ENCODE data around the gene FKBP5. TPM values are rescaled to one million over a fixed set of nuclear protein-coding genes. Genes with fewer than 3 reads are reported as not detected.
"Not testable (repeated sequence)": the region's sequence is repeated elsewhere in the genome, so short reads cannot be mapped to it uniquely, and the experiment has no call there.

Gene FKBP5
- total RNA-seq, 3 donors from 2014 or later: 167 to 970 (median 266) TPM

DNA sequence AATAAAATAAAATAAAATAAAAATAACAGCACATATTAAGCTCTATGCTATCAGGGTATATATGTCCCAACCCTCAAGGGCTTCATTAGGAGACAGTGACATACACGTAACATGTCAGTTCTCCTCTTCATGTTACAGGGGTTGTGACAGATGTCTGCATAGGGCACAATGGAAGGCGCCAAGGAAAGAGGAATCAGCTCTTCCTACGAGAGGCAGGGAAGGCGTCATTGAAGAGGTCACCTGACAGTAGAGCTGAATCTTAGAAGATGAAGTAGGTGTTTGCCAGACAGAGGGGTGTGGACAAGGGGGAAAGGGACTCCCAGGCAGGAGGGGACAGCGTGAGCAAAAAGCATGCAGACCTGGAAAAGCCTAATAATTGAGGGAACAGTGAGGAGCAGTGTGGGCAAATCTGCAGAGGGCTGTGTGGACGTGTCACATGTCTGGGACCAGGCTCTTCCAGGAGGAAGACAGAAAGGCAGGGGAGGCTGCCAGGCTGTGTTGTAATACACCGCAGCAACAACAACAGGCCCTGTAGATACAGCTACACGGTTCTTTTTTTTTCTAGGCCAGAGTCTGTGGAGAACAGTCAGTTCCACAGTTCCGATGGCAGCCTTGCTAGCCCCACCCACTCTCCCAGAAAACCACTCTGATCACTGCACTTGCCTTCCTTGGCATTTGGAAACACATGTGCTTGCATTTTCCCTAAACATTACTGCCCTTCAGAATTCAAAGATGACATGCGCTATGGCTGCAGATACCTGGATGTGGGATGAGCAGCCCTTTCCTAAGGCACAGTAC lies 2.5 kb upstream of the FKBP5 start:
- no peak overlapping the region for H3K4me3 ChIP-seq
- peaks cover 5 to 6% of the 10 kb centered on the region in 2 donors for H3K4me1 ChIP-seq
- H3K36me3 ChIP-seq: no peaks in the 10 kb centered on the region
- H3K27ac ChIP-seq: peak overlapping the region; percentile 88 to 94
- TF ChIP-seq POLR2AphosphoS5 (IDR thresholded peaks at IDR 0.05) (peak; percentile 82 to 84 (median 83)), POLR2A (IDR thresholded peaks at IDR 0.05) (no peak)
- H3K9me3 ChIP-seq: no peaks in the 10 kb centered on the region
- intact Hi-C loops (cut with DNase I; ENCODE audit: low total_unique reads): no loop called here
- peak; percentile 78 to 94 for DNase-seq (ENCODE audit: low spot score in 2 of 2)
- H3K27me3 ChIP-seq: no peaks in the 10 kb centered on the region

DNA sequence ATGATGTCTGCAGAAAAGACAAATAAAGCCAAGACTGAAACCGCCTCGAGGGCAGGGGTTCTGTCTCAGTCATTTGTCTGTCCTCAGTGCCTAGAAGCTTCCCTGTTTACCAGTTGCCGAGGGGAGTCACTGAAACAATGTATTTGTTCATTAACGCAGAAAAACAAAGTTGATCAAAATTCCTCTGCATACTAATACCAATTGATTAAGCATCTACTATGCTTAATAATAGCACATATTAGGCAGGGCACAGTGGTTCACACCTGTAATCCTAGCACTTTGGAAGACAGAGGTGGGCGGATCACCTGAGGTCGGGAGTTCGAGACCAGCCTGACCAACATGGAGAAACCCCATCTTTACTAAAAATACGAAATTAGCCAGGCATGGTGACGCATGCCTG lies 1.8 kb upstream of the FKBP5 start:
- no peaks in the 10 kb centered on the region for H3K36me3 ChIP-seq

DNA sequence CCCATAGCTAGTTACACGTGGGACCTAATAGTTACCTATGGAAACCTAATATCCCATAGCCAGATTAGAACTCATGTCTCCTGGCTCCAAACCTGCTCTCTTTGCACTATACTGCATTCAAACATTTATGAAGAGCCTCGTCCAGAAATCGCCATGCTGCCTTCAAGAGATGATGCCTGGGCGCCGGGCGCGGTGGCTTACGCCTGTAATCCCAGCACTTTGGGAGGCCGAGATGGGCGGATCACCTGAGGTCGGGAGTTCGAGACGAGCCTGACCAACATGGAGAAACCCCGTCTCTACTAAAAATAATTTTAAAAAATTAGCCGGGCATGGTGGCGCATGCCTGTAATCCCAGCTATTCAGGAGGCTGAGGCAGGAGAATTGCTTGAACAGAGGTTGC lies 1.3 kb upstream of the FKBP5 start:
- H3K36me3 ChIP-seq; intact Hi-C loops (cut with DNase I; ENCODE audit: low total_unique reads); H3K4me3 ChIP-seq; DNase-seq (ENCODE audit: low spot score in 2 of 2); H3K9me3 ChIP-seq; H3K4me1 ChIP-seq; H3K27me3 ChIP-seq: not testable (repeated sequence)
- H3K27ac ChIP-seq: peak overlapping the region; percentile 39 to 94

More for the DNA sequence above, 1.8 kb upstream of the FKBP5 start:
- DNase-seq (ENCODE audit: low spot score in 2 of 2): no peak
- TF ChIP-seq POLR2AphosphoS5 (IDR thresholded peaks at IDR 0.05) (no peak), POLR2A (IDR thresholded peaks at IDR 0.05) (no peak)
- TF ChIP-seq, protein P1, sequence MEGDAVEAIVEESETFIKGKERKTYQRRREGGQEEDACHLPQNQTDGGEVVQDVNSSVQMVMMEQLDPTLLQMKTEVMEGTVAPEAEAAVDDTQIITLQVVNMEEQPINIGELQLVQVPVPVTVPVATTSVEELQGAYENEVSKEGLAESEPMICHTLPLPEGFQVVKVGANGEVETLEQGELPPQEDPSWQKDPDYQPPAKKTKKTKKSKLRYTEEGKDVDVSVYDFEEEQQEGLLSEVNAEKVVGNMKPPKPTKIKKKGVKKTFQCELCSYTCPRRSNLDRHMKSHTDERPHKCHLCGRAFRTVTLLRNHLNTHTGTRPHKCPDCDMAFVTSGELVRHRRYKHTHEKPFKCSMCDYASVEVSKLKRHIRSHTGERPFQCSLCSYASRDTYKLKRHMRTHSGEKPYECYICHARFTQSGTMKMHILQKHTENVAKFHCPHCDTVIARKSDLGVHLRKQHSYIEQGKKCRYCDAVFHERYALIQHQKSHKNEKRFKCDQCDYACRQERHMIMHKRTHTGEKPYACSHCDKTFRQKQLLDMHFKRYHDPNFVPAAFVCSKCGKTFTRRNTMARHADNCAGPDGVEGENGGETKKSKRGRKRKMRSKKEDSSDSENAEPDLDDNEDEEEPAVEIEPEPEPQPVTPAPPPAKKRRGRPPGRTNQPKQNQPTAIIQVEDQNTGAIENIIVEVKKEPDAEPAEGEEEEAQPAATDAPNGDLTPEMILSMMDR (IDR thresholded peaks at IDR 0.05): no peak
- H3K4me3 ChIP-seq: no peak overlapping the region
- intact Hi-C loops (cut with DNase I; ENCODE audit: low total_unique reads): no loop called here
- H3K27me3 ChIP-seq: no peaks in the 10 kb centered on the region
- H3K9me3 ChIP-seq: no peaks in the 10 kb centered on the region
- H3K27ac ChIP-seq: peak overlapping the region; percentile 88 to 94
- H3K4me1 ChIP-seq: peaks cover 5 to 6% of the 10 kb centered on the region in 2 donors

DNA sequence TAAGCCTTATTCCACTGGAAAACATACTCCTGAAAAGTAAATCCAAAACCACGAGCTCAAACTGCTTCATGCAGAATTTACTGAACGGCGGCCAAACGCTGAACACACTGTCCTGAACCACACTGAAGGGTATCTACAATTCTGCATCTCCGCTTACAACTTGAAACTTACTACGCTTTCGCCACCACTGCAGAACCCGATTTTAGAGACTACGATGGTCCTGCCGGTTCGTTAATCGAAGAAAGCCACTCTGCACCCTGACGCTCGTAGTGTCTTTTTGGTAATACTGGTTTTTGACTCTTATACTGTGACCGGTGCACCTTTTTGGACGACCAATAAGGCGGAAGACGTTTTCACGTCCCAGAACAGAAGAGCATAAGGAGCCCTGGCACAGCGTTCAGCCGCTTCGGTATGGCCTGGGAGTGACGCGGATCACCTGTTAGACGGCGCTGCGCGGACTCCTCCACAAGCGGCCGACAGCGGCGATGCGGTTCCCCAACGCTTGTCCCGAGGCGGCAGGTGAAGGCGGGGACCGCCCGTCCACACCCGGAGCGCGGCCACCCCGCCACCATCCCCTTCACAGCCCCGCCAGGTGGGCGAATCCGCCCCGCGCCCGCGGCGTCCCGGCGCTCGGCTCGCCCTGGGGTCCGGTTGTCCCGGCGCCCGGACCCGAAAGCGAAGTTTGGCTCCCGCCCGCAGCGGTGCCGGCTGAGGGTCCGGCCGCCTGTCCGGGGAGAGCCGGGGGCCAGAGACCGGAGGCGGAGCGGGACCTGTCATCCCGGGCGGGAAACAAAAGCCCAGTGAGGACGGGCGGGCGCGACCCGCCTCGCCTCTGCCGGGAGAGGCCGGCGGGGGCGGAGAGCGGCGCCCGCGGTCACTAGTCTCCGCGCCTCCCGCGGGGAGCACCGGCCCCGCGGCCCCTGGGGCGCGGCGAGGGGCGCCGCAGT lies 784 bp downstream of the FKBP5 start:
- H3K36me3 ChIP-seq: no peaks in the 10 kb centered on the region
- TF ChIP-seq POLR2A (IDR thresholded peaks at IDR 0.05) (no peak), POLR2AphosphoS5 (IDR thresholded peaks at IDR 0.05) (peak; percentile 46 to 75 (median 48))
- intact Hi-C loops (cut with DNase I; ENCODE audit: low total_unique reads): loop anchor here (1.0 to 5.0 kb wide), 3 partner anchors 43 to 864 kb away; no protein-coding TSS in a partner anchor
- H3K27ac ChIP-seq: peak overlapping the region; percentile 91 to 94
- H3K27me3 ChIP-seq: no peaks in the 10 kb centered on the region
- peak overlapping the region; percentile 76 to 99 (median 86) for H3K4me3 ChIP-seq
- H3K4me1 ChIP-seq: peaks cover 5 to 6% of the 10 kb centered on the region in 2 donors
- DNase-seq (ENCODE audit: low spot score in 2 of 2): peak; percentile 37 to 63
- no peaks in the 10 kb centered on the region for H3K9me3 ChIP-seq

DNA sequence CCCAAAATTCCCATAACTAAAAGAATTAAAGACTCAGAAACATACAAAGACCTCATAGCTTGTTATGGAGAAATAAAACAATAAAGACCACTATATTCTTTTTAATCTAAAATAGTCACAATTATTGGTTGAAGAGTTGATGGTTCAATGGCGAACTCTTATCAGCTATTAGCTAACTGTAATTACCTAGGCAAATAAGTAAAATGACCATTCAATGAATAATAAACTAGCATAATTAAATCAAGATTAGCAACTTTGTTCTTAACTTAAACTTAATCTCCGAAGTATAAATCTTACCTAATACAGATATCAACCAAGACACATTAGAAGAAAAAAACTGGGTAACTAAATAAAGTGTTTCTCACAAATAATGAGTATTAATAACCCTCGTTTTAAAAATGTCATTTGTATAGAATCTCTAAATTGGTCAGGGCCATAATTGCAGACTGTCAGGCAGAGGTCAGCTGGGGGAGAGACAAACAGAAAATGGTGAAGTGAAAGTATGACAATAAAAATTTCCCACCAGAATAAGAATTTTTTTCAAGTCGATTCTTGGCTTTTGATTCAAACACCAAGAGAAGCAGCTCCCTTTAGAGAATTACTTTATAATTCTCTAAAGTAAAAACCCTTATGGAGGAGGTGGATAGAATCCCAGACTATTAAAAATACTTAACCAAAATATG lies 1.7 kb downstream of the FKBP5 start:
- intact Hi-C loops (cut with DNase I; ENCODE audit: low total_unique reads): loop anchor here (1.0 to 5.0 kb wide), 3 partner anchors 44 to 865 kb away; no protein-coding TSS in a partner anchor
- H3K27ac ChIP-seq: peak overlapping the region; percentile 91 to 94
- peaks cover 4 to 6% of the 10 kb centered on the region in 2 donors for H3K4me1 ChIP-seq

More for the DNA sequence above, 1.7 kb downstream of the FKBP5 start:
- Histone ChIP-seq H3K36me3 (no peaks in the 10 kb centered on the region), H3K4me3 (peak overlapping the region; percentile 76 to 99 (median 86)), H3K9me3 (no peaks in the 10 kb centered on the region), H3K27me3 (no peaks in the 10 kb centered on the region)
- TF ChIP-seq, protein P1 (IDR thresholded peaks at IDR 0.05): no peak
- TF ChIP-seq POLR2AphosphoS5 (IDR thresholded peaks at IDR 0.05) (no peak), POLR2A (IDR thresholded peaks at IDR 0.05) (no peak)
- DNase-seq (ENCODE audit: low spot score in 2 of 2): no peak
